CD4-positive, CD25-positive, alpha-beta regulatory T cell (primary cell): ENCODE measurements around the gene GCC2. TPM values are rescaled to one million over a fixed set of nuclear protein-coding genes. Genes with fewer than 3 reads are reported as not detected.
"Not testable (repeated sequence)": the region's sequence is repeated elsewhere in the genome, so short reads cannot be mapped to it uniquely, and the experiment has no call there.

Experiments
- ATAC-seq, 2 donors: fragments of 150-1000 bp; cut with Tn5 transposase; one replicate each; pipeline ENCODE4 v1.10.0; 2021; ENCODE audit warnings: low read depth in 2 of 2, moderate number of reproducible peaks in 2 of 2, moderate library complexity in 1 of 2
- DNase-seq, 3 donors: peaks; one replicate each; pipeline versions ENCODE4 v3.0.0 to v3.0.0-alpha.2; 2012 to 2022; ENCODE audit warnings: mixed read lengths in 1 of 3
- H3K27ac ChIP-seq: one replicate; pipeline ENCODE4 v1.7.0; 2013; ENCODE audit warnings: mild to moderate bottlenecking, low read length; ENCODE audit not compliant: insufficient read depth, poor library complexity, severe bottlenecking
- H3K27me3 ChIP-seq: one replicate; pipeline ENCODE4 v1.7.0; 2013; ENCODE audit warnings: low read length; ENCODE audit not compliant: control insufficient read depth, insufficient read depth
- H3K36me3 ChIP-seq: one replicate; pipeline ENCODE4 v1.7.0; 2013; ENCODE audit warnings: mild to moderate bottlenecking, low read length, moderate library complexity; ENCODE audit not compliant: control insufficient read depth, insufficient read depth
- H3K4me1 ChIP-seq: 2 replicates; pipeline ENCODE4 v1.7.0; 2013; ENCODE audit warnings: mild to moderate bottlenecking, low read length; ENCODE audit not compliant: insufficient read depth, control insufficient read depth, poor library complexity, severe bottlenecking
- H3K4me3 ChIP-seq: one replicate; pipeline ENCODE4 v1.7.0; 2013; ENCODE audit warnings: low read depth, mild to moderate bottlenecking, low read length, moderate library complexity
- H3K9me3 ChIP-seq, 2 experiments: 1 replicate in 1 of 2; 2 replicates in 1 of 2; pipeline ENCODE4 v1.7.0; 2013; ENCODE audit warnings: low read length in 2 of 2, mild to moderate bottlenecking in 1 of 2, moderate library complexity in 1 of 2; ENCODE audit not compliant: control insufficient read depth in 2 of 2
- H3K27ac Mint-ChIP-seq, 3 donors: one replicate each; pipeline ENCODE4 v1.8.0; 2020 to 2022; ENCODE audit warnings: mild to moderate bottlenecking in 3 of 3, mixed read lengths in 3 of 3, moderate library complexity in 2 of 3
- H3K27me3 Mint-ChIP-seq: one replicate; pipeline ENCODE4 v1.8.0; 2022; ENCODE audit warnings: mild to moderate bottlenecking, mixed read lengths
- H3K36me3 Mint-ChIP-seq: one replicate; pipeline ENCODE4 v1.8.0; 2020; ENCODE audit warnings: mixed read lengths
- H3K4me1 Mint-ChIP-seq, 4 donors: one replicate each; pipeline ENCODE4 v1.8.0; 2020 to 2022; ENCODE audit warnings: mixed read lengths in 4 of 4, mild to moderate bottlenecking in 1 of 4
- H3K4me3 Mint-ChIP-seq, 4 donors: one replicate each; pipeline ENCODE4 v1.8.0; 2020 to 2022; ENCODE audit warnings: mild to moderate bottlenecking in 4 of 4, mixed read lengths in 4 of 4, moderate library complexity in 3 of 4
- H3K9me3 Mint-ChIP-seq, 7 donors: one replicate each; pipeline ENCODE4 v1.8.0; 2020 to 2022; ENCODE audit warnings: mixed read lengths in 7 of 7, mild to moderate bottlenecking in 3 of 7, moderate library complexity in 2 of 7
- polyA plus RNA-seq, 4 donors: library from polyadenylated mRNA; unstranded; fragments of 300-500 nt; fragmentation: Illumina TruSeq; gene quantifications; one replicate each; pipeline ENCODE4 v1.2.3, GENCODE V29; 2021
- total RNA-seq: library from RNA; stranded (reverse); gene quantifications from one replicate; pipeline ENCODE4 v1.2.3, GENCODE V29; 2022

Gene GCC2
- total and polyA plus RNA-seq, 5 donors from 2014 or later, result 36.7 to 100 (median 42.2) TPM

- not testable (repeated sequence) for H3K27me3 ChIP-seq, H3K9me3 Mint-ChIP-seq, H3K4me1 ChIP-seq, H3K27me3 Mint-ChIP-seq, DNase-seq, H3K27ac Mint-ChIP-seq, H3K4me3 ChIP-seq, ATAC-seq, H3K27ac ChIP-seq, H3K36me3 ChIP-seq, H3K36me3 Mint-ChIP-seq, H3K4me3 Mint-ChIP-seq, H3K9me3 ChIP-seq
- H3K4me1 Mint-ChIP-seq, result peaks cover 5 to 22% (median 11%) of the 10 kb centered on the region in 4 donors
Observed at GRCh38 chr2:108556581-108556980, 107.6 kb downstream of the GCC2 start.

Other genes starting within 250 kb of the GCC2 start
- gene SULT1C3, start 209.2 kb upstream of the GCC2 start, total RNA-seq, result not detected
- not detected for gene SULT1C3, start 209.2 kb upstream of the GCC2 start, polyA plus RNA-seq
- not detected for gene SULT1C2, start 160.3 kb upstream of the GCC2 start, total RNA-seq
- not detected for gene SULT1C2, start 160.3 kb upstream of the GCC2 start, polyA plus RNA-seq
- 0.62 TPM for gene SULT1C4, start 71.3 kb upstream of the GCC2 start, total RNA-seq
- gene SULT1C4, start 71.3 kb upstream of the GCC2 start, polyA plus RNA-seq, result not detected
- 109 TPM for gene LIMS1, start 85.3 kb downstream of the GCC2 start, total RNA-seq
- gene LIMS1, start 85.3 kb downstream of the GCC2 start, polyA plus RNA-seq, result 100 to 1,000 TPM; 156 to 235 (median 190) TPM